Neuronal stem cell (in vitro differentiated cells): ENCODE results near the gene SOBP.
"Not testable (repeated sequence)": the region's sequence is repeated elsewhere in the genome, so short reads cannot be mapped to it uniquely, and the experiment has no call there.

Experiments
- DNase-seq: peaks from one replicate; pipeline ENCODE4 v3.0.0-alpha.2; 2013; ENCODE audit warnings: low spot score
- H2AFZ ChIP-seq: one replicate; pipeline ENCODE4 v1.6.1; 2013; ENCODE audit warnings: mild to moderate bottlenecking, low read length, inconsistent platforms
- H2AK5ac ChIP-seq: 2 replicates; pipeline ENCODE4 v1.6.1; 2013; ENCODE audit warnings: low read depth, mild to moderate bottlenecking, inconsistent platforms, low read length, moderate library complexity, mixed read lengths
- H2BK120ac ChIP-seq: 2 replicates; pipeline ENCODE4 v1.6.1; 2013; ENCODE audit warnings: low read depth, mild to moderate bottlenecking, inconsistent platforms, low read length, moderate library complexity, mixed read lengths
- H2BK12ac ChIP-seq: one replicate; pipeline ENCODE4 v1.6.1; 2013; ENCODE audit warnings: low read length, inconsistent platforms
- H2BK15ac ChIP-seq: 2 replicates; pipeline ENCODE4 v1.6.1; 2013; ENCODE audit warnings: mild to moderate bottlenecking, low read length, inconsistent platforms, mixed read lengths
- H2BK5ac ChIP-seq: one replicate; pipeline ENCODE4 v1.6.1; 2013; ENCODE audit warnings: inconsistent platforms, mild to moderate bottlenecking, low read length, moderate library complexity
- H3K14ac ChIP-seq: one replicate; pipeline ENCODE4 v1.6.1; 2013; ENCODE audit warnings: low read length, inconsistent platforms
- H3K18ac ChIP-seq: 2 replicates; pipeline ENCODE4 v1.6.1; 2013; ENCODE audit warnings: low read length, inconsistent platforms
- H3K23ac ChIP-seq: 2 replicates; pipeline ENCODE4 v1.6.1; 2013; ENCODE audit warnings: low read depth, mild to moderate bottlenecking, mixed read lengths, low read length, inconsistent platforms; ENCODE audit not compliant: poor library complexity
- H3K27ac ChIP-seq: replicated peaks from 3 replicates; pipeline ENCODE4 v1.5.1; 2013; ENCODE audit warnings: low read length, inconsistent platforms
- H3K27me3 ChIP-seq, 3 experiments: 2 replicates each; pipeline ENCODE4 v1.6.1; 2013; ENCODE audit warnings: low read length in 3 of 3, mild to moderate bottlenecking in 2 of 3, inconsistent platforms in 1 of 3, low read depth in 1 of 3, mixed read lengths in 1 of 3, moderate library complexity in 1 of 3; ENCODE audit not compliant: control insufficient read depth in 3 of 3, insufficient read depth in 3 of 3
- H3K36me3 ChIP-seq, 2 donors: replicated peaks in 1 of 2; 2 replicates each; pipeline ENCODE4 v1.6.1; 2013; ENCODE audit warnings: low read length in 2 of 2; ENCODE audit not compliant: control insufficient read depth in 2 of 2, insufficient read depth in 2 of 2
- H3K4ac ChIP-seq: 2 replicates; pipeline ENCODE4 v1.6.1; 2013; ENCODE audit warnings: inconsistent platforms, mild to moderate bottlenecking, low read length, moderate library complexity
- H3K4me1 ChIP-seq, 2 donors: 1 replicate in 1 of 2; 2 replicates in 1 of 2; pipeline ENCODE4 v1.6.1; 2013; ENCODE audit warnings: low read length in 2 of 2, low read depth in 1 of 2; ENCODE audit not compliant: control insufficient read depth in 2 of 2, insufficient read depth in 1 of 2
- H3K4me2 ChIP-seq: one replicate; pipeline ENCODE4 v1.6.1; 2013; ENCODE audit warnings: mild to moderate bottlenecking, low read length, inconsistent platforms; ENCODE audit not compliant: insufficient read depth, poor library complexity, severe bottlenecking
- H3K4me3 ChIP-seq, 2 donors: 2 replicates each; pipeline ENCODE4 v1.5.1; 2013; ENCODE audit warnings: low read length in 2 of 2, mild to moderate bottlenecking in 2 of 2, inconsistent platforms in 1 of 2, moderate library complexity in 1 of 2
- H3K79me1 ChIP-seq: one replicate; pipeline ENCODE4 v1.6.1; 2013; ENCODE audit warnings: low read depth, mild to moderate bottlenecking, inconsistent platforms, low read length, moderate library complexity
- H3K9ac ChIP-seq: one replicate; pipeline ENCODE4 v1.6.1; 2013; ENCODE audit warnings: mild to moderate bottlenecking, low read depth, low read length, inconsistent platforms; ENCODE audit not compliant: poor library complexity
- H3K9me3 ChIP-seq, 2 donors: replicated peaks in 1 of 2; 2 replicates each; pipeline versions ENCODE3 to v1.6.1; 2013; ENCODE audit warnings: low read length in 2 of 2, mild to moderate bottlenecking in 2 of 2, inconsistent platforms in 1 of 2, low read depth in 1 of 2, mixed read lengths in 1 of 2, moderate library complexity in 1 of 2; ENCODE audit not compliant: control insufficient read depth in 2 of 2, insufficient read depth in 1 of 2
- H4K8ac ChIP-seq: one replicate; pipeline ENCODE4 v1.6.1; 2013; ENCODE audit warnings: low read depth, mild to moderate bottlenecking, inconsistent platforms, low read length, moderate library complexity
- H4K91ac ChIP-seq: one replicate; pipeline ENCODE4 v1.6.1; 2013; ENCODE audit warnings: low read length, low read depth, mild to moderate bottlenecking, inconsistent platforms; ENCODE audit not compliant: poor library complexity
- WGBS, 2 donors: extraction: QIAGEN DNeasy Blood & Tissue Kit; methylation state at CpG; one replicate each; pipeline ENCODE4 v1.1.7; 2013; ENCODE audit warnings: missing lambda C conversion rate in 2 of 2, mixed read lengths in 1 of 2; ENCODE audit not compliant: insufficient read length in 2 of 2, insufficient replicate concordance in 1 of 2; ENCODE audit errors: extremely low coverage in 2 of 2; 5-methylcytosine and 5-hydroxymethylcytosine counted together

The SOBP gene

GRCh38 chr6:107515955-107516354 is 26.0 kb downstream of the SOBP start:
- Histone ChIP-seq H2BK12ac (no peak overlapping the region), H4K8ac (no peak overlapping the region), H3K79me1 (no peaks in the 10 kb centered on the region), H3K23ac (no peak overlapping the region), H3K36me3 (peaks cover 5 to 84% of the 10 kb centered on the region in 2 donors), H3K14ac (no peak overlapping the region), H3K4me3 (no peak overlapping the region), H2BK5ac (no peak overlapping the region), H3K9me3 (peaks cover 5 to 41% of the 10 kb centered on the region in 2 donors), H3K4me1 (peaks cover 2 to 7% of the 10 kb centered on the region in 2 donors), H2AFZ (no peak overlapping the region), H4K91ac (no peak overlapping the region), H3K18ac (no peak overlapping the region), H3K27ac (no peak overlapping the region), H2BK120ac (no peak overlapping the region), H3K4me2 (no peak overlapping the region), H3K9ac (no peak overlapping the region), H2BK15ac (no peak overlapping the region), H3K27me3 (no peaks in the 10 kb centered on the region), H2AK5ac (no peak overlapping the region), H3K4ac (no peak overlapping the region)
- no CpG with 5 or more reads among the region's 5 CpGs for WGBS, 2 donors
- DNase-seq, result no peak

- Histone ChIP-seq H2AK5ac (no peak overlapping the region), H2BK12ac (no peak overlapping the region), H3K36me3 (peaks cover 5 to 82% of the 10 kb centered on the region in 2 donors), H3K27ac (no peak overlapping the region), H4K8ac (no peak overlapping the region), H3K23ac (no peak overlapping the region), H3K4ac (no peak overlapping the region), H4K91ac (no peak overlapping the region), H3K4me3 (no peak overlapping the region), H2BK5ac (no peak overlapping the region), H3K9me3 (peaks cover 5 to 44% of the 10 kb centered on the region in 2 donors), H2BK120ac (no peak overlapping the region), H3K79me1 (no peaks in the 10 kb centered on the region), H3K27me3 (no peaks in the 10 kb centered on the region), H3K14ac (no peak overlapping the region), H2BK15ac (no peak overlapping the region), H3K18ac (no peak overlapping the region), H3K4me2 (no peak overlapping the region), H3K9ac (no peak overlapping the region), H2AFZ (no peak overlapping the region), H3K4me1 (peaks cover 0 to 2% of the 10 kb centered on the region in 2 donors)
- no CpG with 5 or more reads among the region's 1 CpG for WGBS, 2 donors
- no peak for DNase-seq
Observed at GRCh38 chr6:107517274-107517673, 27.4 kb downstream of the SOBP start.

- WGBS, 2 donors, result no CpG with 5 or more reads among the region's 5 CpGs
- not testable (repeated sequence) for H4K91ac ChIP-seq, H3K4me3 ChIP-seq, H3K79me1 ChIP-seq, H3K4me1 ChIP-seq, H3K23ac ChIP-seq, H3K27ac ChIP-seq, H3K27me3 ChIP-seq, H2BK15ac ChIP-seq, H2BK120ac ChIP-seq, H3K4ac ChIP-seq, H2AFZ ChIP-seq, H2BK5ac ChIP-seq, H2AK5ac ChIP-seq, H3K14ac ChIP-seq, H3K18ac ChIP-seq, H3K9ac ChIP-seq, H4K8ac ChIP-seq, DNase-seq, H2BK12ac ChIP-seq, H3K4me2 ChIP-seq
- Histone ChIP-seq H3K9me3 (peaks cover 5 to 37% of the 10 kb centered on the region in 2 donors), H3K36me3 (peaks cover 3 to 76% of the 10 kb centered on the region in 2 donors)
Observed at GRCh38 chr6:107519224-107519623, 29.3 kb downstream of the SOBP start.

DNA sequence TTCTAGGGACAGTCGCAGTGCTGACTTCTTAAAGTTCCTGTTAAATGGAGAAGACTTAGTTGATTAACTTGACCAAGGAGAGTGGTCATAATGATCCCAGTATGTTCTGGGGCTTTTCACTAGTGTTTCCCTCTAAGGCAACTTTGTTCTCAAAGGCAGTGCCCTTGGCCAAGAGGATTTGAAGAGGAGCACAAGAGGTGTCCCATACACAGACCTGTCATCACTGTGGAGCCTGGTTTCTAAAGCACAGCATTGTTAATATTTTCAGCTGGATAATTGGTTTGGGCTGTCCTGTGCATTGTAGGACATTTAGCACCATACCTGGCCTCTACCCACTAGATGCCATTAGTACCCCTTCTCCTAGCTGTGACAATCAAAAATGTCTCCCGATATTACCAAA is 30.8 kb downstream of the SOBP start:
- H4K91ac ChIP-seq, H4K8ac ChIP-seq, H3K4me1 ChIP-seq, H2BK12ac ChIP-seq, H2BK120ac ChIP-seq, H3K18ac ChIP-seq, DNase-seq, H3K4ac ChIP-seq, H2AFZ ChIP-seq, H3K4me3 ChIP-seq, H3K14ac ChIP-seq, H3K27ac ChIP-seq, H3K9ac ChIP-seq, H3K4me2 ChIP-seq, H3K27me3 ChIP-seq, H2BK15ac ChIP-seq, H2BK5ac ChIP-seq, H3K79me1 ChIP-seq, H2AK5ac ChIP-seq, H3K23ac ChIP-seq: not testable (repeated sequence)
- Histone ChIP-seq H3K36me3 (peaks cover 2 to 76% of the 10 kb centered on the region in 2 donors), H3K9me3 (peaks cover 5 to 22% of the 10 kb centered on the region in 2 donors)
- WGBS, 2 donors, result no CpG with 5 or more reads among the region's 2 CpGs
